ENCODE measurements around the gene SLC41A2.

Gene SLC41A2

GRCh38 chr12:104929368-104929767, 28.7 kb downstream of the SLC41A2 start:
- no peak for DNase-seq (ENCODE audit: low read depth)

GRCh38 chr12:104928036-104928745, 29.9 kb downstream of the SLC41A2 start:
- DNase-seq (ENCODE audit: low read depth): no peak

- DNase-seq (ENCODE audit: low read depth): no peak
Measured at GRCh38 chr12:104925501-104925900, 32.6 kb downstream of the SLC41A2 start.

- no peak for DNase-seq (ENCODE audit: low read depth)
Measured at GRCh38 chr12:104921340-104921739, 36.8 kb downstream of the SLC41A2 start.

- DNase-seq (ENCODE audit: low read depth): no peak
Measured at GRCh38 chr12:104911942-104912341, 46.1 kb downstream of the SLC41A2 start.

- DNase-seq (ENCODE audit: low read depth): no peak
Measured at GRCh38 chr12:104910196-104910840, 47.8 kb downstream of the SLC41A2 start.

GRCh38 chr12:104909761-104910160, 48.3 kb downstream of the SLC41A2 start:
- no peak for DNase-seq (ENCODE audit: low read depth)
